T-helper 22 cell (primary cell): ENCODE measurements around the gene LUC7L3.
"Not testable (repeated sequence)": the region's sequence is repeated elsewhere in the genome, so short reads cannot be mapped to it uniquely, and the experiment has no call there.

ENCODE experiments used
- DNase-seq: peaks from one replicate; pipeline ENCODE4 v3.0.0-alpha.2; 2020; ENCODE audit warnings: low read depth

Gene LUC7L3

GRCh38 chr17:50710025-50710424 lies 9.4 kb upstream of the LUC7L3 start:
- DNase-seq, result no peak

DNA sequence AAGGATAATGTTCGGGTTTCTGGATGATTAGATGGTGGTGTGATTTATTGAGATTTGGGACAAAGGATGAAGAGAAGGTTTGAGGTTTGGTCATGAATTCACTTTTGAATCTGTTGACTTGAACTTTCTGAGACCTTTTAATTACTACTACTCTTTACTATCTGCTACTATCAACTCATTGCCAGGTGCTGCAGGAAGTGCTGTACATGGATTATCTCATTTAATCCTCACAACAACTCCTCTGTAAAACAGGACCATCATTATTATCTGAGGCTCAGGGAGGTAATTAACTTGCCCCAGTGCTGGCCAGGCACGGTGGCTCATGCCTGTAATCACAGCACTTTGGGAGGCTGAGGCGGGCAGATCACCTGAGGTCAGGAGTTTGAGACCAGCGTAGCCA lies 8.8 kb upstream of the LUC7L3 start:
- no peak for DNase-seq

- no peak for DNase-seq
These were observed 6.8 kb upstream of the LUC7L3 start for GRCh38 chr17:50712641-50713040.

DNA sequence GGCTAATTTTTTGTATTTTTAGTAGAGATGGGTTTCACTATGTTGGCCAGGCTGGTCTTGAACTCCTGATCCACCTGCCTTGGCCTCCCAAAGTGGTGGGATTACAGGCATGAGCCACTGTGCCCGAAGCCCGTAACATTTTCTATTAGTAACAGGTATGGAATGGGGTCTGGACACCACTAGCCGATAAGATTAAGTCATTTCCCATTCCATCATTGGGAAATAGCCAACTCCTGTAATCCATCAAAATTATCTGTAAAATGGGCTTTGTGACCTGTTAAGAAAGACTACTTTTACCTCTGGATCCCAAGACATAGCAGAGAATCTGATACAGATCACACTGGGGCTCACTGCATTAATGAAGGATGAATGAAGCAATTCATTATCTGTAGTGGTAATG lies 3.9 kb upstream of the LUC7L3 start:
- no peak for DNase-seq

- no peak for DNase-seq
These were observed 756 bp downstream of the LUC7L3 start for GRCh38 chr17:50719924-50720794.

DNA sequence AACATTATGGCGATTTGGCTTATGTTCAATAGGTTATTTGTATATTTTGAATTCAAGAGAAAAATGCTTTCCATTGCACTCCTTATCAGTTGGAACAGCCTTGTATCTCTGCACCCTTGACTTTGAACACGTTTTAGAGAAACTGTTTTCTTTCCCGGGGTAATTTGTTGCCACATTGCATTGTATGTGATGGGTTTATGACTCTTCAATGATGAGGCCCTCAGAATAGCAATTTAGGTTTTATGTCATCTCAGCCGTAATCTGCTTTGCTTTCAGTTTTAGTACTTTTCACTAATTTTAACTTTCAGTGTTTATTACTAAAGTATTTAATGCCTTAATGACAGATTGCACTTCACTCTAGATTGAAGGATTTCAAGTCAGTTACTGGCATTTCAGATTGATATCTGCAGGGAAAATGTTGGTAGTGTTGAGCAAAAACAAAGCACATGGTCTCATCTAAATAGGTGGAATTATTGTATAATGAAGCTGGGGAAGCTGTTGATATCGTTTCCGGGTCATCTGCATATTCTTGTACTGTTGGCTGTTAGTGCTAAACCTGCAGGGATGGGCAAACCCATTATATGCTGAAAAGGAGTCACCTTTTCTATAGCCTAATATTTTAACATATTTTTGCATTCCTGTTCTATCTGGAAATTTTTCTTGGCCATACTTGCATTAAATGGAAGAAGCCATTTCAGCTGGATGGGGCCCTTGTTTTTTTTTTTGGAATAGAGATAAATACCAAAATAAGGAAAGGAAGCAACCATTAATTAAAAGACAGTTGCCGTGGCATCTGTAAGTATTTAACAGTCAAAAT lies 2.0 kb downstream of the LUC7L3 start:
- DNase-seq, result no peak

DNA sequence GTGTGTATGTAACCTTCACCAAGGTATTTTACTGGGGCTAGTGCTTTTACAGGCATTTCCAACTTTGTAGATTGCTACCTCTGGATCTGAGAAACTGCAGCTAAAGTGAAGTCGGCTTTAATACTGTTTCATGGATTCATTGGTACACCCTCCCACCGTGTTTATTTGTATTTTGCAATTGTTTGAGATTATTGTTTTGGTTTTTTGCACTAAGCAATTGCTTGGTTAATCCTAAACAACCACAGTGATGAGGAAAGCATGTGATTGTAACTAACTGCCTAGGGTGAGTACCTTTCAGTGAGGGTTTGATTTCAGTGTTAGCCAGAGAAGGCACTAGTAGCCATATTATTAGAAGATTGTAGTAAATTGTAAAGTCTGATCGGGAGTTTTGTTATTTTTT lies 3.3 kb downstream of the LUC7L3 start:
- DNase-seq, result no peak

- DNase-seq, result not testable (repeated sequence)
These were observed 5.2 kb downstream of the LUC7L3 start for GRCh38 chr17:50724622-50725021.

DNA sequence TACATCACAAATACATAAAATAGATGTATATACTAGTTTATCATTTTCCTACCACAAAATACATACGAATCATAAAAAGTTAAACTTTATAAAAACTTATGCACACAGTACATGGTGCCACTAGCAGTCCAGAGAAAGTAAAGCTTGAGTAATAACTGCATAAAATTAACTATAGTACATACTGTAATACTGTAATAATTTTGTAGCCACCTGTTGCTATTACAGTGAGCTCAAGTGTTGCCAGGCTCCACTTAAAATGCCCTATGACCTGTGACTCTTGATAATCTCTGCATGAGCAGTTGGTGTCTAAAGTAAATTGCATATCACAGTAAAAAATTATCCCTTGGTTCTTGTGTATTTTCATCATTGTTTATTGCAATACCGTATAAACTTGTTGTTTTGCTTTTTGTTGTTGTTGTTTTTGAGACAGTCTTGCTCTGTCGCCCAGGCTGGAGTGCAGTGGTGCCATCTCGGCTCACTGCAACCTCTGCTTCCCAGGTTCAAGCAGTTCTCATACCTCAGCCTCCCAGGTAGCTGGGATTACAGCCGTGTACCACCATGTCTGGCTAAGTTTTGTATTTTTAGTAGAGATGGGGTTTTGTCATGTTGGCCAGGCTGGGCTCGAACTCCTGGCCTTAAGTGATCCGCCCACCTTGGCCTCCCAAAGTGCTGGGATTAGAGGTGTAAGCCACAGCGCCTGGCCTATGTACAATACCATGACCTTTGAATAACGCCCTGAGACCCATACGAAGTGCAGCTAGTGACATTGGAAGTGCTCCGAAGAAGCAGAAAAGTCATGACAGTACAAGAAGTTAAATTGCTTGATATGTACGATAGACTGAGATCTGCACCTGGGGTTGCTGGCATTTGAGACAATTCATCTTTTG lies 6.6 kb downstream of the LUC7L3 start:
- no peak for DNase-seq

DNA sequence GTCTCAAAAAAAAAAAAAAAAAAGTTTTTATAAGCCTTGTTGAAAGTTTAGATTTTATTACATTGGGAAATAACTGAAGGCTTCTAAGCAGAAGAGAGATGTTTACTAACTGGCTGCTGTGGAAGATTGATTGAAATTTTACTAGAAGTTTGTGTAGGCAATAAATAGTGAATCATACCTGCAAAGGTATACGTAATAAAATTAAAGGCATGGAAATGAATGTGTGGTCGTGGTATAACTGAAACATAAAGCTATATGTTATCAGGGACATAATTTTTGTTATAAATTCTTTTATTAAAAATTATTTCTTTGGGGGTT lies 8.7 kb downstream of the LUC7L3 start:
- no peak for DNase-seq

DNA sequence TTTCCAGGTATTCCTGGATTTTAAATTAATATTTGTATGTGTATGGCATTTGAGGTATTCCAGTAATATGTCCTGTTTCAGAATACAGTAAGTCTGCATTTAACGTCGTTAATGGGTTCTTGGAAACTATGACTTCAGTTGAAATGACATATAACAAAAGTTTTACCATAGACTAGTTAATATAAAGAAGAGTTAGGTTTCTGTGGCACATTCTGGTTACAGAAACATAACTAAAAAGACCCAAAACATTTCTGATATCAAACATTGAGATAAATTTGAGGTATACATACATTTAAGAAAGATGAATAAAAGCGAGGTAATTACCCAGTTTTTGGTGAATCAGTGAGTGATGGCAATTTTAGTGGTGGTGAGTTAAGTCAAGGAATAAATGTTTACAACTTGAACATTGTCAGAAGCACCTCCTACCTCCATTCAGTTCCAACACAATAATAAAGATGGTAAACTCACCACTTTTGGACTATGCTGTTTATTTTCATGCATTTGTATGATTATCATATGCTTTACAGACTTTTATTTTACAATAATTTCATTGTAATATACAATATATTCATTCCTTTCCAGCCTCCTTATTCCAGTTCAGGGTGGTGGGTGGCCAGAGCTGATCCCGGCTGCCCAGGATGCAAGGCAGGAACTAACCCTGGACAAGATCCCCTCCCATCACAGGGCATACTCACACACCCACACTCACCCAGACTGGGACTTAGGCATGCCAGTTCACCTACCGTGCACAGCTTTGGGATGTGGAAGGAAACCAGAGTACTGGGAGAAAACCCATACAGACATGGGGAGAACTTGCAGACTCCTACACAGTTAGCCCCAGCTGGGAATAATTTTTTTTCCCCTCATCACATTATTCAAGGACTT lies 9.7 kb downstream of the LUC7L3 start:
- DNase-seq, result no peak

GRCh38 chr17:50731575-50732460 lies 12.4 kb downstream of the LUC7L3 start:
- no peak for DNase-seq

DNA sequence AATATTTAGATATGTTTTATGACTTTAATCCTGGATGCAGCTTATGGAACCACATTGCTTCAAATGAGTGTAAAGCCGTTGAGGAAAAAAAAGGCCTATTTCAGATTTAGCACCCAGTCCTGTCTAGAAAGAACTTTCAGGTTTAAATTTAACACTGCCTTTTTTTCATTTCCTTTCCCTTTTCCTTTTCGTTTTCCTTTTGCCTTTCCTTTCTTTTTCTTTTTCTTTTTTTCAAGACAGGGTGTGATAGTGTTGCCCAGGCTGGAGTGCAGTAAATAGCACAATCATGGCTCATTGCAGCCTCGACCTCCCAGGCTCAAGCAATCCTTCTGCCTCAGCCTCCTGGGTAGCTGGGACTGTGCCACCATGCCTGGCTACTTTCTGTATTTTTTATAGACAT lies 15.9 kb downstream of the LUC7L3 start:
- DNase-seq, result no peak

DNA sequence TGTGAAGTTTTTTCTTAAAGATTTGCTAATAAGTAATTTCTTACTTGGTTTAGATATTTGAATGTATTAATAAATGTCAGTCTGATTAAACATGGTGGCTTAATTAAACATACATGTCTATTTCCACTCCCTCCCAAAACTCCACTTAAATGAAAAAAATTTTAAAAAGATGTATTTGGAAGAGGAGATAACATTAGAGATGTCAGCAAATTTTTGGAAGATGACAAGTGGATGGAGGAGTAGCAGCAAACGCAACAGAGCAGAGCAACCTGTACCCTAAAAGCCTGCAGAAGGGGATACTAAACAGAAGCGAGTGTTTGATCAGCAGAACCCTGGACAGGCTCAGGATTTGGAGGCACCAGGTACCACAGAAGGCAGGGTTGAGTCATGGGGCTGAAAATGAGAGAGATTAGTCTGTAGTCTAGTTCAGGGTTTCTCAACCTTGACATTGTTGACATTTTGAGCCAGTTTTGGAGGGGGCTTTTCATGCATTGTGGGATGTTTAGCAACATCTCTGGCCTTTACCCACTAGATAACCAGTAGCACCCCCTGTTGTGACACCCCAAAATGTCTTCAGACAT lies 17.8 kb downstream of the LUC7L3 start:
- DNase-seq, result no peak

GRCh38 chr17:50739098-50739497 lies 19.7 kb downstream of the LUC7L3 start:
- DNase-seq, result no peak

- no peak for DNase-seq
These were observed 26.2 kb downstream of the LUC7L3 start for GRCh38 chr17:50745631-50746030.

DNA sequence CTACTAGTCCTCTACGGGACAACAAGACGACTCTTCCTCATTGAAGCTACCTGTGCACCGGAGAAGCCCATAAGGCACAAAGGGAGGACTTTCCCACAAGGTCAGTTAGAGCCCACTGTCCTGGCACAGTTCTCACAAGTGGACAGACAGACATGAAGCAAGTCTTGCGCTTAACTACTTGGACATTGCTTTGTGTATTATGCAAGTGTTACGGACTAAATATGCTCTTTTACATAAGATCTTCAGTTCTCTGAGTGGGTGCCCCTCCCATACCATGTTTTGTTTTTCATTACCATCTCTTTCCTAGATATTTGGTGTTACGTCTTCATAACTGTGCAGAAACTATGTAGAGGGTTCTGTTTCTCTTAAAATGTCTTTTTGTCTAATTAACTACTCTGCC lies 29.8 kb downstream of the LUC7L3 start:
- DNase-seq, result no peak

GRCh38 chr17:50754521-50754920 lies 35.1 kb downstream of the LUC7L3 start:
- no peak for DNase-seq

GRCh38 chr17:50758524-50758923 lies 39.1 kb downstream of the LUC7L3 start:
- no peak for DNase-seq

- no peak for DNase-seq
These were observed 39.7 kb downstream of the LUC7L3 start for GRCh38 chr17:50758989-50759544.
